WERI-Rb-1 (cell line): ENCODE results near the gene KRT40.

Experiments used
- DNase-seq: peaks from one replicate; pipeline ENCODE4 v3.0.0-alpha.2; 2020
- H3K27ac ChIP-seq: fragments of 250-450 bp; sonication (Bioruptor Pico); 2 replicates; pipeline ENCODE4 v1.5.1; 2020; ENCODE audit warnings: mild to moderate bottlenecking, moderate library complexity
- H3K27me3 ChIP-seq: fragments of 250-450 bp; sonication (Bioruptor Pico); 2 replicates; pipeline ENCODE4 v1.5.1; 2021; ENCODE audit warnings: mild to moderate bottlenecking, low read depth, moderate library complexity; ENCODE audit not compliant: insufficient read depth, severe bottlenecking
- H3K36me3 ChIP-seq: fragments of 250-450 bp; sonication (Bioruptor Pico); 2 replicates; pipeline ENCODE4 v1.5.1; 2020; ENCODE audit warnings: mild to moderate bottlenecking, moderate library complexity
- H3K4me3 ChIP-seq: 2 replicates; pipeline ENCODE4 v1.5.1; 2011; ENCODE audit warnings: low read depth, mild to moderate bottlenecking, control low read depth, low read length
- H3K9me3 ChIP-seq: fragments of 250-450 bp; sonication (Bioruptor Pico); 2 replicates; pipeline ENCODE4 v1.5.1; 2021; ENCODE audit warnings: mild to moderate bottlenecking, moderate library complexity; ENCODE audit not compliant: severe bottlenecking
- TF ChIP-seq, protein P1 (sequence below): IDR thresholded peaks from 2 replicates; pipeline ENCODE4 v1.5.1; 2011; ENCODE audit warnings: low read depth, mild to moderate bottlenecking, control low read depth, inconsistent platforms, low read length

The KRT40 gene

DNA sequence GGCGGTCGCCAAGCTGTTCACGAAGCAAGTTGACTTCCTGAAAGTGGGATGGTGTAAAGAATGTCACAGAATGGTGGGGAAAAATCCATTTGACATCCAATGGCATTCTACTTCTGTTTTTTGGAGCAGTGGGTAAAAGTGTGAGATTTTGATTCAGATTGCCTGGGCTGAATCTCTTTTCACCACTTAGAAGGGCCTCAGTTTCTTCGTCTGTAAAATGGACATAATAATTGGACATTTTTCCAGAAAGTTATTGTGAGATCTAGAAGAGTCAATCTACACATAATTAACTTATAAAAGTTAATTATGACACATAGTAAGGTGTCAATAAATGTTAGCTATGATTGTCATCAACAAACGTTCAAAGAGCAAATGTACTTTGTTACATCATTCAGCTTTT lies 3.0 kb downstream of the KRT40 start:
- DNase-seq = no peak
- TF ChIP-seq, protein P1, sequence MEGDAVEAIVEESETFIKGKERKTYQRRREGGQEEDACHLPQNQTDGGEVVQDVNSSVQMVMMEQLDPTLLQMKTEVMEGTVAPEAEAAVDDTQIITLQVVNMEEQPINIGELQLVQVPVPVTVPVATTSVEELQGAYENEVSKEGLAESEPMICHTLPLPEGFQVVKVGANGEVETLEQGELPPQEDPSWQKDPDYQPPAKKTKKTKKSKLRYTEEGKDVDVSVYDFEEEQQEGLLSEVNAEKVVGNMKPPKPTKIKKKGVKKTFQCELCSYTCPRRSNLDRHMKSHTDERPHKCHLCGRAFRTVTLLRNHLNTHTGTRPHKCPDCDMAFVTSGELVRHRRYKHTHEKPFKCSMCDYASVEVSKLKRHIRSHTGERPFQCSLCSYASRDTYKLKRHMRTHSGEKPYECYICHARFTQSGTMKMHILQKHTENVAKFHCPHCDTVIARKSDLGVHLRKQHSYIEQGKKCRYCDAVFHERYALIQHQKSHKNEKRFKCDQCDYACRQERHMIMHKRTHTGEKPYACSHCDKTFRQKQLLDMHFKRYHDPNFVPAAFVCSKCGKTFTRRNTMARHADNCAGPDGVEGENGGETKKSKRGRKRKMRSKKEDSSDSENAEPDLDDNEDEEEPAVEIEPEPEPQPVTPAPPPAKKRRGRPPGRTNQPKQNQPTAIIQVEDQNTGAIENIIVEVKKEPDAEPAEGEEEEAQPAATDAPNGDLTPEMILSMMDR = no peak
- Histone ChIP-seq H3K27ac (peak overlapping the region; percentile 75), H3K27me3 (no peaks in the 10 kb centered on the region), H3K4me3 (peak overlapping the region; percentile 37), H3K36me3 (no peaks in the 10 kb centered on the region), H3K9me3 (no peaks in the 10 kb centered on the region)

- Histone ChIP-seq H3K9me3 (no peaks in the 10 kb centered on the region), H3K27me3 (no peaks in the 10 kb centered on the region), H3K36me3 (no peaks in the 10 kb centered on the region), H3K4me3 (peak overlapping the region; percentile 37), H3K27ac (peak overlapping the region; percentile 75)
- TF ChIP-seq, protein P1 = no peak
- peak; percentile 93 for DNase-seq
Observed at GRCh38 chr17:40980596-40980995, 3.5 kb downstream of the KRT40 start.

DNA sequence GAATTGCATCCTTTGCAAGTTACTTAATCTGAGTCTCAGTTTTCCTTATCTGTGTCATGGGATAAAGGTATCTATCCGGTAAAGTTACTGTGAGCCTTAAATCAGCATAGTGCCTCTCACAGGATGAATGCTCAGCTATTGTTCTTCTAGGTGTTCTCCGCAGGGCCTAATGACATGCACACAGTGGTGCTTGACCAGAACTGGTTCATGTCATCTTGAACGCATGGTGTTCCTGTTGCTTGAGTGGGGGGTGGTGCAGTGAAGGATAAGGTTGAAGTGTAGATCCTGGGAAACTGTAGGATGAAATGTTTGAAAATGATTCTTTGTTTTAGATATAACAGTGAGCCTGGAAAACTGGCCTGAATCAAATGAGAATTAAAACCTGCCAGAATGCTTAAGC lies 4.0 kb downstream of the KRT40 start:
- no peaks in the 10 kb centered on the region for H3K9me3 ChIP-seq
- DNase-seq = no peak
- H3K4me3 ChIP-seq = peak overlapping the region; percentile 37
- H3K27me3 ChIP-seq = no peaks in the 10 kb centered on the region
- TF ChIP-seq, protein P1 = no peak
- H3K36me3 ChIP-seq = no peaks in the 10 kb centered on the region
- peak overlapping the region; percentile 75 for H3K27ac ChIP-seq

- no peaks in the 10 kb centered on the region for H3K9me3 ChIP-seq
- no peak overlapping the region for H3K27ac ChIP-seq
- H3K36me3 ChIP-seq = no peaks in the 10 kb centered on the region
- no peaks in the 10 kb centered on the region for H3K27me3 ChIP-seq
- no peak for DNase-seq
- TF ChIP-seq, protein P1 = no peak
- H3K4me3 ChIP-seq = no peak overlapping the region
Observed at GRCh38 chr17:40978575-40979151, 5.5 kb downstream of the KRT40 start.

DNA sequence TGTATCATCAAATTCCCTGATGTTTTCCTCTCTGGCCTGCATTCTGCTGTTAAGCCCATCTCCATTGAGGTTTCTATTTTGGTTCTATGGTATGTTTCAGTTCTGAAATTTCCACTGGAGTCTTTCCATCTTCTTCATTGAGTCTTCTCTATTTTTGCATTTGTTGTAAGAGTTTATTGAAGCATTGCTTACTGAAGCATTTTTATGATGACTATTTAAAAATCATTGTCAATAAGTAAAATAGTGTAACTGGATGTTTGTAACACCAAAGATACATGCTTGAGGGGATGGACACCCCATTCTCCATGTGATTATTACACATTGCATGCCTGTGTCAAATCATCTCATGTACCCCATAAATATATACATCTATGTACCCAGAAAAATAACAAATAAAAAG lies 8.6 kb downstream of the KRT40 start:
- Histone ChIP-seq H3K36me3 (no peaks in the 10 kb centered on the region), H3K9me3 (no peaks in the 10 kb centered on the region), H3K4me3 (no peak overlapping the region), H3K27me3 (no peaks in the 10 kb centered on the region), H3K27ac (no peak overlapping the region)
- no peak for DNase-seq
- TF ChIP-seq, protein P1 = no peak

DNA sequence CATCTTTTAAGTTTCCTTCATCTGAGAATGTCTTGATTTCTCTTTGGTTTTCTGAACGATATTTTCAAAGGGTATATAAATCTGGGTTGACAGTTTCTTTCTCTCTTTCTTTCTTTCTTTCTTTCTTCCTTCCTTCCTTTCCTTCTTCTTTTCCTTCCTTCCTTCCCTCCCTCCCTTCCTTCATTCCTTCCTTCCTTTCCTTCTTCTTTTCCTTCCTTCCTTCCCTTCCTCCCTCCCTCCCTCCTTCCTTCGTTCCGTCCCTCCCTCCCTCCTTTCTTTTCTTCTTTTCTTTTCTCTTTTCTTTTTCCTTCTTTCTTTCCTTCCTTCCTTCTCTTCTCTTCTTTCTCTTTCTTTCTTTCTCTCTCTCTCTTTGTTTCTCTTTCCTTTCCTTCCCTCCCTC lies 9.8 kb downstream of the KRT40 start:
- no peaks in the 10 kb centered on the region for H3K9me3 ChIP-seq
- H3K4me3 ChIP-seq = no peak overlapping the region
- no peak overlapping the region for H3K27ac ChIP-seq
- H3K27me3 ChIP-seq = no peaks in the 10 kb centered on the region
- H3K36me3 ChIP-seq = no peaks in the 10 kb centered on the region
- TF ChIP-seq, protein P1 = no peak
- no peak for DNase-seq
